Heart left ventricle (tissue), 16 donors: Measurements from ENCODE around the gene TMIGD3. TPM values are rescaled to one million over a fixed set of nuclear protein-coding genes. Genes with fewer than 3 reads are reported as not detected.
A peak's percentile ranks its signal among the peaks of the same experiment; 100 is the strongest.

ENCODE experiments used
- ATAC-seq, 4 donors: fragments of 200-7000 bp; cut with Tn5 transposase; one replicate each; pipeline ENCODE4 v1.9.1; 2020 to 2022; ENCODE audit warnings: moderate library complexity in 4 of 4, mild to moderate bottlenecking in 3 of 4, moderate number of reproducible peaks in 1 of 4
- DNase-seq, 5 donors: peaks; one replicate each; pipeline ENCODE4 v3.0.0-alpha.2; 2020
- H3K27ac ChIP-seq, 12 donors: fragments of 200-600 bp; sonication (generic) in 4 of 12; one replicate each; pipeline versions ENCODE4 v1.5.0 to v1.8.0; 2016 to 2022; ENCODE audit warnings: mild to moderate bottlenecking in 2 of 12
- H3K27me3 ChIP-seq, 9 donors: fragments of 200-600 bp; sonication (generic) in 2 of 9; one replicate each; pipeline versions ENCODE4 v1.5.1 to v1.8.0; 2016 to 2022; ENCODE audit warnings: mild to moderate bottlenecking in 3 of 9
- H3K36me3 ChIP-seq, 9 donors: fragments of 200-600 bp; sonication (generic) in 2 of 9; one replicate each; pipeline versions ENCODE4 v1.5.0 to v1.8.0; 2018 to 2022; ENCODE audit warnings: mild to moderate bottlenecking in 2 of 9
- H3K4me1 ChIP-seq, 12 donors: fragments of 200-600 bp; sonication (generic) in 4 of 12; one replicate each; pipeline versions ENCODE4 v1.5.0 to v1.8.0; 2016 to 2022; ENCODE audit warnings: mild to moderate bottlenecking in 3 of 12
- H3K4me3 ChIP-seq, 12 donors: fragments of 200-600 bp; sonication (generic) in 4 of 12; one replicate each; pipeline versions ENCODE4 v1.5.0 to v1.8.0; 2017 to 2022; ENCODE audit warnings: mild to moderate bottlenecking in 9 of 12, moderate library complexity in 4 of 12
- H3K9me3 ChIP-seq, 12 donors: fragments of 200-600 bp; sonication (generic) in 4 of 12; one replicate each; pipeline versions ENCODE4 v1.5.0 to v1.8.0; 2016 to 2022; ENCODE audit warnings: mild to moderate bottlenecking in 1 of 12
- POLR2A ChIP-seq, 2 donors: fragments of 450-650 bp; IDR thresholded peaks; one replicate each; pipeline ENCODE4 v1.6.1; 2017; ENCODE audit warnings: antibody characterized with exemption in 2 of 2, mild to moderate bottlenecking in 2 of 2, moderate library complexity in 2 of 2
- WGBS, 4 donors: extraction: QIAGEN DNeasy Blood & Tissue Kit in 2 of 4; methylation state at CpG; one replicate each; pipeline versions ENCODE4 v1.1.5 to v1.1.7; 2013 to 2018; 5-methylcytosine and 5-hydroxymethylcytosine counted together
- intact Hi-C, 10 donors: fragments of 100-400 bp; cut with DNase I; formaldehyde crosslinking; loops; one replicate each; pipeline versions ENCODE4 v1.11.1 to v1.14.2; 2022
- polyA plus RNA-seq, 2 donors: library from polyadenylated mRNA; stranded (reverse); fragments of 200-250 nt; gene quantifications; one replicate each; pipeline ENCODE4 v1.2.3, GENCODE V29; 2013
- total RNA-seq, 9 donors: library from RNA; depleted of rRNA in 2 of 9; stranded (reverse); fragments of >200 nt in 2 of 9; fragmentation: NEBNext Ultra II Directional in 3 of 9; extraction: Animal tissue kit (Norgen Biotek cat#: 25700) in 3 of 9; gene quantifications; one replicate each; pipeline versions ENCODE4 v1.1.0 to v1.2.4, GENCODE V29; 2016 to 2023
- TF ChIP-seq, protein P1 (sequence below), 12 donors: fragments of 200-600 bp; sonication (generic) in 4 of 12; IDR thresholded peaks; one replicate each; pipeline versions ENCODE4 v1.5.0 to v1.8.0; 2018 to 2022; ENCODE audit warnings: antibody characterized with exemption in 12 of 12, mild to moderate bottlenecking in 5 of 12
- donor health status: ischemic (EF 13 %, LVEDD 7.1; RV severe dilation, severe dysfunction).
- donor health status: healthy with polysubstance abuse.
- donor health status: DM: no; HTN: yes; CAD: no.
- donor health status: DM: no; HTN: no; CAD: no.
- donor health status: ischemic (EF 25% LVEDD 6.9; RV normal size, moderate dysfunction).
- donor health status: ischemic (EF 25% LVEDD 5.7; RV mildly dilated, moderate dysfunction).
- donor health status: healthy.
- donor health status: DM: yes; HTN: yes; CAD: no.
- donor health status: ischemic (EF 35%, LVEDD 5.7; RV mildly dilated, moderate dysfunction).
- donor health status: nonischemic (EF 11% LVEDD 7.7; RV severe dilation, severe dysfunction).
- donor health status: DM: yes; HTN: yes; CAD: no.
- donor health status: PGD.
- donor health status: ischemic (EF 29% LVEDD 5.4; RV normal size, mild dysfunction).
- donor health status: nonischemic (EF 23%, LVEDD 6.1; RV moderate dilation, normal function).

The TMIGD3 gene
- total and polyA plus RNA-seq, 11 donors, result 0.46 to 26.4 (median 1.4) TPM; not detected in 2

GRCh38 chr1:111487133-111487532 lies 16.3 kb downstream of the TMIGD3 start:
- DNase-seq (no peak), ATAC-seq (no peak)
- peaks cover 0 to 81% (median 3%) of the 10 kb centered on the region in 12 donors for H3K4me1 ChIP-seq
- no peaks in the 10 kb centered on the region for H3K27me3 ChIP-seq
- H3K27ac ChIP-seq, result peak overlapping the region in 1 of 12 donors; percentile 92
- no peaks in the 10 kb centered on the region for H3K36me3 ChIP-seq
- WGBS, 4 donors, result 88 to 93% (median 91%) methylated on average over 6 of the region's 6 CpGs
- H3K4me3 ChIP-seq, result peak overlapping the region in 1 of 12 donors; percentile 43
- no peaks in the 10 kb centered on the region for H3K9me3 ChIP-seq
- TF ChIP-seq, protein P1, sequence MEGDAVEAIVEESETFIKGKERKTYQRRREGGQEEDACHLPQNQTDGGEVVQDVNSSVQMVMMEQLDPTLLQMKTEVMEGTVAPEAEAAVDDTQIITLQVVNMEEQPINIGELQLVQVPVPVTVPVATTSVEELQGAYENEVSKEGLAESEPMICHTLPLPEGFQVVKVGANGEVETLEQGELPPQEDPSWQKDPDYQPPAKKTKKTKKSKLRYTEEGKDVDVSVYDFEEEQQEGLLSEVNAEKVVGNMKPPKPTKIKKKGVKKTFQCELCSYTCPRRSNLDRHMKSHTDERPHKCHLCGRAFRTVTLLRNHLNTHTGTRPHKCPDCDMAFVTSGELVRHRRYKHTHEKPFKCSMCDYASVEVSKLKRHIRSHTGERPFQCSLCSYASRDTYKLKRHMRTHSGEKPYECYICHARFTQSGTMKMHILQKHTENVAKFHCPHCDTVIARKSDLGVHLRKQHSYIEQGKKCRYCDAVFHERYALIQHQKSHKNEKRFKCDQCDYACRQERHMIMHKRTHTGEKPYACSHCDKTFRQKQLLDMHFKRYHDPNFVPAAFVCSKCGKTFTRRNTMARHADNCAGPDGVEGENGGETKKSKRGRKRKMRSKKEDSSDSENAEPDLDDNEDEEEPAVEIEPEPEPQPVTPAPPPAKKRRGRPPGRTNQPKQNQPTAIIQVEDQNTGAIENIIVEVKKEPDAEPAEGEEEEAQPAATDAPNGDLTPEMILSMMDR (IDR thresholded peaks at IDR 0.05), result no peak
- no peak for TF ChIP-seq POLR2A (IDR thresholded peaks at IDR 0.05)
- intact Hi-C loops, result loop anchor here in 2 of 10 donors (10.0 kb wide), 2 partner anchors 878 to 888 kb away; no protein-coding TSS in a partner anchor

GRCh38 chr1:111486431-111486830 lies 17.0 kb downstream of the TMIGD3 start:
- no peak for ATAC-seq
- H3K27me3 ChIP-seq, result no peaks in the 10 kb centered on the region
- H3K36me3 ChIP-seq, result no peaks in the 10 kb centered on the region
- DNase-seq, result no peak
- H3K27ac ChIP-seq, result peak overlapping the region in 1 of 12 donors; percentile 92
- TF ChIP-seq, protein P1 (IDR thresholded peaks at IDR 0.05), result no peak
- TF ChIP-seq POLR2A (IDR thresholded peaks at IDR 0.05), result no peak
- H3K4me1 ChIP-seq, result peaks cover 0 to 81% (median 10%) of the 10 kb centered on the region in 12 donors
- 86 to 98% (median 95%) methylated on average over 7 of the region's 7 CpGs for WGBS, 4 donors
- intact Hi-C loops, result loop anchor here in 2 of 10 donors (10.0 kb wide), 2 partner anchors 878 to 888 kb away; no protein-coding TSS in a partner anchor
- peak overlapping the region in 1 of 12 donors; percentile 43 for H3K4me3 ChIP-seq
- no peaks in the 10 kb centered on the region for H3K9me3 ChIP-seq

DNA sequence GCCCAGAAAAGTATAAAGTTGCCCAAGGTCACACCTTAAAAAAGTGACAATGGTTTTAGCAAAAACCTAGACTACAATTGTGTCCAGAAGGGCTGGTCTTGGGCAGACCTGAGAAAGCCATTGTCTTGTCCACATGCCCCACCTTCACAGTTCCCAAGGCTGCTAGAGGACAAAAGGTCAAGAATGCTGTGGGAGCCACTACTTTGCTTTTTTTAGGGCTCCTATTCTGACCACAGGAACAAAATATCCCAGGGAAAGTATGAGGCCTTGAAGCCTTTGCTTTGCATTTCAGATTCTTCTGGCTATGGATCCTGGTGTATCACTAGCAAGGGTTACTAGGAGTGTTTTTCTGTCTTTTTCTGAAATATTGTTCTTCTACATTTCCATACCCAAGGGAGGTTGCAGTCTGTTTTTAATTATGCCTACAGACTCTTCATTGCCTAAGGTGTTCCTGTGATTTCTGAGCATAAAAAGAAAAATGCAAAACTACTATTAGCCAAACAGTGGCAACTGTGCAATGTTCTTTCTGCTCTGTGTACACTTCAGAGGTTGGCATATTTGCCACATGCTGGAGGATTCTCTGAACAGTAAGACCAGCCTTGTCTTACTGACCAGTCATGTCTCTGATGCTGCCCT lies 18.9 kb downstream of the TMIGD3 start:
- intact Hi-C loops, result loop anchor here in 7 of 10 donors (5.0 to 10.0 kb wide), 7 partner anchors 228 to 890 kb away; partner anchors contain the start of gene DDX20 (in 1 of the 7)
- no peaks in the 10 kb centered on the region for H3K36me3 ChIP-seq
- ATAC-seq (no peak), DNase-seq (no peak)
- H3K27ac ChIP-seq, result peak overlapping the region in 1 of 12 donors; percentile 64
- no peaks in the 10 kb centered on the region for H3K27me3 ChIP-seq
- H3K4me1 ChIP-seq, result peaks cover 0 to 76% (median 12%) of the 10 kb centered on the region in 12 donors
- no peaks in the 10 kb centered on the region for H3K9me3 ChIP-seq
- H3K4me3 ChIP-seq, result no peak overlapping the region
- TF ChIP-seq POLR2A (IDR thresholded peaks at IDR 0.05), result no peak

DNA sequence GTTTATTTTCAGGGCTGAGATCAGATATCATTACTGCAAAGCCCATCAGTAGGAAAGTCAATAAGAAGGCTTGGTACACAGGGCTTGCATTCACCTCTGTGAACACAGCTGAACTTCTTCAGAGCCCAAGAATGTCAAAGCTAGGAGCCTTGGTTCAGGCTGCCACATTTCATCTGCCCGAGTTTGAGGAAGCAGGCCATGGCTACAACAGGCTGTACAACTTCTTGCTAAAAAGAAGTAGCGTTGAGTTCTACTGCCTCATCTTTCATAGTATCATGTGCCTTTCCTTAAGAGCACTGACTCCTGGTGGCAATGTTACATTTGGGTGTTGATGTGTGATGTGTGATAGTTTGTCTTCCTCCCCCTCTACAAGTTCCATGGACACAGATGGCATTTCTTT lies 19.6 kb downstream of the TMIGD3 start:
- ATAC-seq, result no peak

More for the DNA sequence above, 19.6 kb downstream of the TMIGD3 start:
- Histone ChIP-seq H3K4me1 (peaks cover 0 to 76% (median 12%) of the 10 kb centered on the region in 12 donors), H3K27me3 (no peaks in the 10 kb centered on the region), H3K36me3 (no peaks in the 10 kb centered on the region), H3K9me3 (no peaks in the 10 kb centered on the region), H3K27ac (peak overlapping the region in 2 of 12 donors; percentile 1 to 60), H3K4me3 (no peak overlapping the region)
- intact Hi-C loops, result loop anchor here in 9 of 10 donors (2.0 to 10.0 kb wide), 9 partner anchors 173 to 891 kb away; partner anchors contain the start of gene DDX20 (in 1 of the 9)
- no peak for TF ChIP-seq POLR2A (IDR thresholded peaks at IDR 0.05)
- TF ChIP-seq, protein P1 (IDR thresholded peaks at IDR 0.05), result no peak
- WGBS, 4 donors, result 64 to 94% (median 80%) methylated on average over 2 of the region's 2 CpGs
- DNase-seq, result no peak
